ENCODE measurements around the gene DCBLD2.

GRCh38 chr3:98779541-98780335 lies 121.8 kb downstream of the DCBLD2 start:
- TF ChIP-seq CTCF (conservative IDR thresholded peaks at IDR 0.05; ENCODE audit: low read depth, low read length) (no peak), EZH2 (IDR thresholded peaks at IDR 0.05; ENCODE audit: low read length, unreplicated experiment) (no peak)
